PFSK-1 (cell line): ENCODE data around the gene ANKFY1.

Experiments used
- FOXP2 ChIP-seq: optimal IDR thresholded peaks from 2 replicates; pipeline ENCODE3; 2011; ENCODE audit warnings: borderline replicate concordance, control low read depth, inconsistent platforms; ENCODE audit not compliant: insufficient read depth; ENCODE audit errors: extremely low read length, extremely low read depth
- POLR2AphosphoS5 ChIP-seq: IDR thresholded peaks from 2 replicates; pipeline ENCODE4 v1.6.1; 2012; ENCODE audit warnings: low read depth, mild to moderate bottlenecking, control low read depth, low read length, moderate library complexity
- SIN3A ChIP-seq: IDR thresholded peaks from 2 replicates; pipeline ENCODE4 v1.6.1; 2012; ENCODE audit warnings: mild to moderate bottlenecking, low read length, moderate library complexity, borderline replicate concordance; ENCODE audit not compliant: insufficient read depth
- TAF1 ChIP-seq: IDR thresholded peaks from 2 replicates; pipeline ENCODE4 v1.6.1; 2012; ENCODE audit warnings: low read length, control low read depth, borderline replicate concordance; ENCODE audit not compliant: insufficient read depth
- TF ChIP-seq, protein P1 (sequence below), 2 experiments: IDR thresholded peaks; 2 replicates each; pipeline versions ENCODE4 v1.6.1 to v1.8.0; 2011 to 2012; ENCODE audit warnings: low read depth in 2 of 2, low read length in 2 of 2, control low read depth in 1 of 2, inconsistent platforms in 1 of 2, mild to moderate bottlenecking in 1 of 2, moderate library complexity in 1 of 2; ENCODE audit not compliant: insufficient read depth in 1 of 2

DNA sequence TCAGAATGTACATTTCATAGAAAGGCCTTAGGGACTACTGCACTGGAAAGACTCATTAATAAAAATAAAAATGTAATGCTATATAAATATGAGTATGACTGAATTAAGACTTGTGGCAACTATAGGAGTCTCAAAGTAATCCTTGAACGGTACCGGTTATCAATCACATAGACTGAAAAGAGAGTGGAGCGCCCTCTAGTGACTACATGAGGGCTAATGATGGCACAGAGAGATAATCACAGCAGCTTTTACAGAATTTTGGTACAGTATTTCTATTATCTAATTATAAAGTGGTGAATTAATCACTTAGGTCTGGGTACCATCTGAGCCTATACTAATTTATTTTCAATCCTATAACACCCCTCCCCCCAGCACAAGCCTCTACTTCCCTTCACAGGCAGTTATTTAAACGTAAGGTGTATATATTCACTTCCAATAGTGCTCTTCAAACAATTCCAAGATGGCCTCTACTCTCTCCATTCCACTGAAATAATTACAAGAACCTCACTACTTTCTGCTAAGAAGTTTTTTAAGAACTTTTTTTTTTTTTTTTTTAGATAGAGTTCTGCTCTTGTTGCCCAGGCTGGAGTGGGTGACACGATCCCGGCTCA is 40.7 kb upstream of the ANKFY1 start:
- TF ChIP-seq SIN3A, result no peak
- TF ChIP-seq, protein P1, sequence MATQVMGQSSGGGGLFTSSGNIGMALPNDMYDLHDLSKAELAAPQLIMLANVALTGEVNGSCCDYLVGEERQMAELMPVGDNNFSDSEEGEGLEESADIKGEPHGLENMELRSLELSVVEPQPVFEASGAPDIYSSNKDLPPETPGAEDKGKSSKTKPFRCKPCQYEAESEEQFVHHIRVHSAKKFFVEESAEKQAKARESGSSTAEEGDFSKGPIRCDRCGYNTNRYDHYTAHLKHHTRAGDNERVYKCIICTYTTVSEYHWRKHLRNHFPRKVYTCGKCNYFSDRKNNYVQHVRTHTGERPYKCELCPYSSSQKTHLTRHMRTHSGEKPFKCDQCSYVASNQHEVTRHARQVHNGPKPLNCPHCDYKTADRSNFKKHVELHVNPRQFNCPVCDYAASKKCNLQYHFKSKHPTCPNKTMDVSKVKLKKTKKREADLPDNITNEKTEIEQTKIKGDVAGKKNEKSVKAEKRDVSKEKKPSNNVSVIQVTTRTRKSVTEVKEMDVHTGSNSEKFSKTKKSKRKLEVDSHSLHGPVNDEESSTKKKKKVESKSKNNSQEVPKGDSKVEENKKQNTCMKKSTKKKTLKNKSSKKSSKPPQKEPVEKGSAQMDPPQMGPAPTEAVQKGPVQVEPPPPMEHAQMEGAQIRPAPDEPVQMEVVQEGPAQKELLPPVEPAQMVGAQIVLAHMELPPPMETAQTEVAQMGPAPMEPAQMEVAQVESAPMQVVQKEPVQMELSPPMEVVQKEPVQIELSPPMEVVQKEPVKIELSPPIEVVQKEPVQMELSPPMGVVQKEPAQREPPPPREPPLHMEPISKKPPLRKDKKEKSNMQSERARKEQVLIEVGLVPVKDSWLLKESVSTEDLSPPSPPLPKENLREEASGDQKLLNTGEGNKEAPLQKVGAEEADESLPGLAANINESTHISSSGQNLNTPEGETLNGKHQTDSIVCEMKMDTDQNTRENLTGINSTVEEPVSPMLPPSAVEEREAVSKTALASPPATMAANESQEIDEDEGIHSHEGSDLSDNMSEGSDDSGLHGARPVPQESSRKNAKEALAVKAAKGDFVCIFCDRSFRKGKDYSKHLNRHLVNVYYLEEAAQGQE (IDR thresholded peaks at IDR 0.05; ENCODE audit: insufficient read depth in 1 of 2, low read depth in 2 of 2, low read length in 2 of 2), result no peak
- no peak for TF ChIP-seq POLR2AphosphoS5
- no peak for TF ChIP-seq TAF1
- TF ChIP-seq FOXP2, result no peak
